GM19467 (cell line): Measurements from ENCODE around the gene OR5J2.
"Not testable (repeated sequence)": the region's sequence is repeated elsewhere in the genome, so short reads cannot be mapped to it uniquely, and the experiment has no call there.

Source experiments
- ATAC-seq: cut with Tn5 transposase; IDR thresholded peaks from one replicate; pipeline ENCODE4 v1.9.1; 2021; ENCODE audit warnings: mild to moderate bottlenecking, moderate library complexity; ENCODE audit not compliant: unreplicated experiment

Gene OR5J2

DNA sequence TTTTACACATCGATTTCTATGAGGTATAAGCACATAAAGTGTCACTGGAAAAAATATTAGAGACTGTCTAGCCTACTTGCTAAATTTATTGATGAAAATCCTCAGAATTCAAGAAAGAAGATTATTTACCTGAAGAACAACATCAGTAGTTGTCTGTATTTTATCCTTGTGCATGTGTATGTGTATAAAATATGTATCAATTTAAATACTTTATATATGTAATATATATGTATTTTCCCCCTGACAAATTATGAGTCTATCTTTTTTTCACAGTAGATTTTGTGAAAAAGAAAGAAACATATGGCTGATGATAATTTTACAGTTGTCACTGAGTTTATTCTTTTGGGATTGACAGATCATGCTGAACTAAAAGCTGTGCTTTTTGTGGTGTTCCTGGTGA lies at the start of gene OR5J2:
Gene OR5J2, plus strand, starts transcription at position 301 of the 400 bp plus-strand sequence. Its CDS starts 0 bp downstream, at position 301.
- no peak for ATAC-seq

DNA sequence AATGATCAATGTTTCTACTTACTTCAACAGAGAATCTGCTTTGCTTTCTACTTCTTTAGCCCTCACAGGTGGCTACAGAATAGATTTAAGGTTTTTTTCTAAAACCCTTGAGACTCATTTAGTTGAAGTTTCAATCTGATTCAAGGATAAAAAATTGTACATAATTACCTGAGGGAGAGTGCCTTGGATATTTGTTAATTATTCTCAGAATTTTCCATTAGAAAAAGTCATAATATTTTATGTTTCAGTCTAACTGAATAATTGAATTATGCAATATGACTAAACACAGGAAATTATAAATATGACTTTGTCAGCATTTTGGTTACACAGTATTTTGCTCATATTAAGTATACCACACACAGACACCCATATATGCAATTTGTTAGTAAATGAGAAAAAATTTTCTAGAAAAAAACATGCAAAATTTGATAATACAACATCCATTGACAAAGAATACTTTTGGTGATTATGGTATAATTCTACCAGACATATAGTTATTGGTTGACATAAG lies 36.2 kb upstream of the OR5J2 start, which contains the start of gene OR8J3:
Gene OR8J3, minus strand, starts transcription at position 51 of the 511 bp plus-strand sequence. CDS start 2,483 bp downstream, outside the sequence.
- no peak for ATAC-seq

DNA sequence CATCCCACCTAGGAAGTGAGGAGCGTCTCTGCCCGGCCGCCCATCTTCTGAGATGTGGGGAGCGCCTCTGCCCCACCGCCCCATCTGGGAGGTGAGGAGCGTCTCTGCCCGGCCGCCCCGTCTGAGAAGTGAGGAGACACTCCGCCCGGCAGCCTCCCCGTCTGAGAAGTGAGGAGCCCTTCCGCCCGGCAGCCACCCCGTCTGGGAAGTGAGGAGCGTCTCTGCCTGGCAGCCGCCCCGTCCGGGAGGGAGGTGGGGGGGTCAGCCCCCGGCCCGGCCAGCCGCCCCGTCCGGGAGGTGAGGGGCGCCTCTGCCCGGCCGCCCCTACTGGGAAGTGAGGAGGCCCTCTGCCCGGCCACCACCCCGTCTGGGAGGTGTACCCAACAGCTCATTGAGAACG lies 32.7 kb upstream of the OR5J2 start:
- not testable (repeated sequence) for ATAC-seq

DNA sequence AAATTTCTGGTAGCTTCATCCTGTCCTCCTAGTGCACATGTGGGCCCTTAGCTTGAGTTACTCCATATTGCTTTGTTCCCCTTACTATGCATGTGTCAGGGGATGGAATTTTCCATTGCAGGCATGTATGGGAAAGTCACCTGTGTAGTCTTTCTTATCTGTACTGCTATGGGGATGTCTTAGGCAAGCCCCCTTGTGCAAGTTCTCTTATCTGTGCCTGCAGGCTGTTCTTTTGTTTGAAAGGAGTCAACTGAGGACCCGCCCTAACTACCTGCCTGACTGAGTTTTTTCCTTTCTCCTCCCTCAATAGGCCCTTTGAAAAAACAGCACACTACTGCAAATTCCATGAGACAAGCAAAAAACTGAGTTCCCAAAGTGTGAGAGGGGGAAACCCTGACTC lies 25.0 kb upstream of the OR5J2 start:
- no peak for ATAC-seq

DNA sequence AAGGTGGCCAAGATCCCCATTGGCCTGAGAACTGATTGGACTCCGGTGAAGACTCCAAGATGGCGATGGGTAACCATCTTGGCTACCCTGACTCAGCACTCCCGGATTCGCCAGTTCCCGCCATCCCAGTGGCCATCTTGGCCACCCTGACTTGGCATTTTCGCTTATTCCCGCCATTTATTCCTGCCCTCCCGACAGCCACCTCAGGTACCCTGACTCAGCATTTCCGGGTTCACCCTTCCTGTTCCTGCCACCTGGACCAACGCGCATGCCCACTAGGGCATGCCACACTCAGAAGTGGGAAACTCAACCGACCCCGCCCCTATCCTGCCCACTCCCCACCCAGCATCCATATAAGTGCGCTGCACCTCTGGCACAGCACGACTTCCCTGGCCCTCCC lies 24.1 kb upstream of the OR5J2 start:
- no peak for ATAC-seq

DNA sequence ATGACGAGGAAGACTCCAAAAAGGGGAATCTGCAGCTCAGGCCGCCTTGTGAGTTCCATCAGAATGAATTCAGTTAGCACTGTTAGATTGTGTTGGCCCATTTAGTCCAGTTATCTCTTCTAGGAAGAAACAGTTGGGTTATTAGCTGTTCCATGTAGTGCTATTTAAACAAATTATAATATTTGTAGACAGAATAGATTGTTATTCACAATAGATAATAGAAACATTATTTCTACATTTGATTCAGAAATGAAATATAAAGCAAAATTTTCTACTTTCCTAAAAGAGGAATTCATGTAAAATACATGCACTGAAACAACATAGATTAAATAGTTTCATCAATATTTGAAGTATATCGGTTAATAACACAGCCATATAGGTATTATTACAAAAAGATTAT lies 16.2 kb upstream of the OR5J2 start, which contains the start of gene OR8K5:
Gene OR8K5, minus strand, starts transcription at position 101 of the 400 bp plus-strand sequence. Its CDS starts 0 bp downstream, at position 101.
- no peak for ATAC-seq

DNA sequence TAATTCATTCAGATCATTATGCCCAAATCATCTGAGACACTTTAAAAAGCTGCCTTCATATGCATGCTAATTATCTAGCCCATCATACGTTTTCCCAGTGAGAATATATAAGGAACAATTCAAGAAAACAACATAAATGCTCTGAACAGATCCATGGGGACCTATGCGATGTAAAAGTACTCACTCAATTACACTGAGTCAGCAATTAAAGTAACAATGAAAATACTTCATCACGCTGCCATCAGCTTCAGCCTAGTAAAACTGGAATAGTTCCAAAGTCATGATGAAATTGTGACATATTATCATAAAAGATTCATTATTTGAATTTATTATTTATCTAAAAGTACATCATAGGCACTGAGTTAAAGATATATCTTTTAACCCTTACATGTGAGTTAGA lies 12.6 kb upstream of the OR5J2 start:
- no peak for ATAC-seq

DNA sequence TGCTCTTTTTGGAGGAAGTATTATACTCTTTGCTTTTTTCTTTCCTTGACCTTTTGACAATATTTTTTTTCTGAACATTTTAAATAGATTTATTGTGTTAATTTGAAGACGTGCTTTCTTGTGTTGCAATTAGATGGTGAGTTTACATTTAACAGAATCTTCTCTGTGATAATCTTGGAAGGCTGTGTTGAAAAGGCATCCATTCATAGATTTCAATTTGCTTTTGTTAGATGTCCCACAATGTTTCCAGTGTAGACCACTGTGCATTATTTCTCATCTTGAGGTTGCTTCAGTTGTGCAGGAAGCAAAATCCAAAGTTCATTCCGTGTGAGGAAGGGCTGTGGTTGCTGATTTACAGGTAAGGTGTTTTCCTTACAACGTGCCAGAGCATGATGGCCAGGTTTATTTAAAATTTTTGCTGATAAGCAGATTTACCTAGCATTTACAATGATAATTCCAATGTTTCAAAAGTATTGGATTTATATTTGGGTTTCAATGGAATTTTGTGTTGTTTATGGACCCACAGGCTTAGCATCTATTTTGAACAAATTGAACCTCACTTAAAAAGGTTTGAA lies 4.1 kb upstream of the OR5J2 start:
- ATAC-seq = no peak

DNA sequence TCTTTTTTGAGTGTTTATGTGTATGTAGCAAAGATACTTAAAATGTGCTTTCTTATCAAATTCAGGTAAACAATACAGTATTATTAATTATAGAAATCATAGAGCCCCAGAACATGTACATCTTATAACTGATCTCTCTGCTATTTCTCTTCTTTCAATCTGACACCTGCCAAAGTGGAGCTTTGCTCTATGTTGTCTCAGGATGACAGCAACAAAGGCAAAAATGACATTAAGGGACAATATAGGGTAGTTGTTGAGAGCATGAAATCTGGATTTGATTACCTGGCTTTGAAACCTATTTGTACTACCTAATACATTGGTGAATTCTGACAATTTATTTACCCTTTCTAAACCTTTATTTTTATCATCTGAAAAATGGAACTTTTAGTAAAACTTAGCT lies 7.0 kb downstream of the OR5J2 start:
- ATAC-seq = no peak

DNA sequence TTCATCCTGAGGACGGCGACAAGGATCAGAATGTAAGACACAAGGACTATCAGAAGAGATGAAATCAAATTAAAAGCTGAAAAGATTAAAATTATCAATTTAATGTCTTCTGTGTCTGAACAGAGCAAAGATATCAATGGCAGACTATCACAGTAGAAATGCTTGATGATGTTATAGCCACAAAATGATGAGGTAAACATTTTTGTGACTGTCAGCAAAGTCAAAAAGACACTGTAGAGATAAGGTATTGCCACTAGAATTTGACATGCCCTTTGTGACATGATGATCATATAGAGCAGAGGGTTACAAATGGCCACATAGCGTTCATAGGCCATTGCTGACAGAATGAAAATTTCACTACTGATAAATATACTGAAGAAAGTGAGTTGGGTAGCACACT lies 12.2 kb downstream of the OR5J2 start:
- no peak for ATAC-seq

DNA sequence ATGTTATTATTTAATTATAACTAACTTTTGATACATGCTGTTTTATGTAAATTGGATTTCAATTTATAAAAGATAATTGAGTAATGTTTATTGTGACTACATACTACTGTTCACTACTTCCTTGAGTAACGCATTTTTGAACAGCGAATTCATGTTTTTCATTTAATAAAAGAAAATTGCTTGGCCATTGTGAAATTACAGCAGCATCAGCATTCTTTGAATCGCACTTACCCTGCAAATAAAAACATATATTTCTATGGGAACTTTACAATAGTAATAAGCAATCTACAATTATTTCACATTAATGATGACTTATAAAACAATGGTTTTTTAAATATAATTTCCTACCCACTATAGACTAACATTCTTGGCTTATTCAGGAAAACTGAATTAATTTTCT lies 20.3 kb downstream of the OR5J2 start:
- ATAC-seq = no peak

DNA sequence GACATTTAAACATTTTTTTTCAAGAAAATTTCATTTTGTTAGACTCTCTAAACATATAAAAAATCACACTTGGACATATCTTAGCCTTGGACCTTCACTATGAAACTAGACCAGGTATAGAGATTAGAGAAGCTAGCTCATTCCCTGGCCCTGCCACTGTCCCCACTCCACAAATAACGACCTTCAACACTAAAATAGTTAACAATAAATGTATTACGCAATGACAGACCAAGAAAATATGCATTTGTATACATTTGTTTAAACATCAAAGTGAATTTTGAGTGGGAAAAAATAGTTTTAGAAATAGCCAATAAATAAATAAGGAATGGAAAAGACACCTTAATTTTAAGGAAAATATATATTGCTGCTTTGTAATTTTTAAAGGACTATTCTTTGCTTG lies 20.9 kb downstream of the OR5J2 start:
- ATAC-seq = no peak

DNA sequence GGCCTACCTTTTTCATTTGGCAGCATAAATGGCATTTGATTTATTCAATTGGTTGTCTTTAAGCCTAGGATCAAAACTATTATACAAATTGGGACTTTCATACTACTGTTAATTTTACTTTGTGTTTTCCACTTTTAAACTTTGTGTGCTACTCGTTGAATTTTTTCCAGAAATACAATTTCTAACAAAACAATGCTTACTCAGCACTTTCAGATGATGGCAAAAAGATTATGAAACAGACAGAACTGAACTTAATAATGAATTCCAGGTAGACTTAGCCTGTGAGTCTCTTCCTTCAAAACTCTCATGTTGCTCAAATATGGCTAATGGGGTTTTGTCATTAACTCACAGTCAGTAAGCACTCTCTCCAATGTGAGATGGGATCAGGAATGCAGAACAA lies 31.4 kb downstream of the OR5J2 start:
- no peak for ATAC-seq

DNA sequence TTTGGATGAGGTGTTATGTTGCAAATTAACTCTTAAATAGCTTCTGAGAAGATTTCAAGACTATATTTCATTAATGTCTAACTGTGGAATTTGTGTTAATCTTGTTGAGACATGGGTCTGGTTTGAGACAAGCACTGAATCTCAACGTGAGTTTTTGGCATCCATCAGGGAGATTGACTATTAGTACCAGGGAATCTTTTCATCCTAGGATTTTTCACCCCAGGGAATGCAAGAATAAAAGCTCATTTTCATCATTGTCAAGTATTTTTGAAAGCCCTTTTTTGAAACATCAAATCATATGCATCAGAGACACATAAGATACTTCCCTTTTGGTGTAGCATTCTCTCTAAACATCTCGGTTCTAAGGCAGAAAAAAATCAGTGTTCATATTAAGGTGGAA lies 38.1 kb downstream of the OR5J2 start:
- ATAC-seq = no peak

DNA sequence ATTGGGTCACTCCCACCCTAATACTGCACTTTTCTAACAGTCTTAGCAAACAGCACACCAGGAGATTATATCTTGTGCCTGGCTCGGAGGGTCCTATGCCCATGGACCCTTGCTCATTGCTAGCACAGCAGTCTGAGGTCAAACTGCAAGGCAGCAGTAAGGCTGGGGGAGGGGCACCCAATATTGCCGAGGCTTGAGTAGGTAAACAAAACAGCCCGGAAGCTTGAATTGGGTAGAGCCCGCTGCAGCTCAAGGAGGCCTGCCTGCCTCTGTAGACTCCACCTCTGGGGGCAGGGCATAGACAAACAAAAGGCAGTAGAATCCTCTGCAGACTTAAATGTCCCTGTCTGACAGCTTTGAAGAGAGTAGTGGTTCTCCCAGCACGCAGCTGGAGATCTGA lies 43.3 kb downstream of the OR5J2 start:
- ATAC-seq = not testable (repeated sequence)
